GM18499 (cell line): ENCODE data around the gene CTCF.

ENCODE experiments used
- ATAC-seq: cut with Tn5 transposase; IDR thresholded peaks from one replicate; pipeline ENCODE4 v1.9.1; 2021; ENCODE audit warnings: moderate number of reproducible peaks; ENCODE audit not compliant: insufficient read depth, unreplicated experiment

CTCF gene

DNA sequence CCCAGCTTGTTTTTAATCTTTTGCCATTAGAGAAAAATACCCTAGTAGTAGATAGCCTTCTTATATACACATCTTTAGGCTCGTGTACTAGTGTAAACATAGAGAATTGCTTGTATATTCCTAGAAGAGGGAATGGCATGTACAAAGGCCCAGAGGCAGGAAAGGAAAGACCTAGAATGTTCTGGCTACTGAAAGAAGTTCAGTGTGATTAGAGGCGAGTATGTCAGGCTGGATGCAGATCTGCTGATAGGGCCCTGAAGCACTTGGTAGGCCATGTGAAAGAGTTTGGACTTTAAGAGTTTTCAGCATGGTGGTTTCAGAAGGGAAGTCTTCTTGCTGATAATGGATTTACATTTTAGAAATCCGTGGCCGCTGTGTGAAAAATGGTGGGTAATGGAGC, 17.4 kb downstream of the CTCF start:
- ATAC-seq, result no peak

- no peak for ATAC-seq
These were observed 17.9 kb downstream of the CTCF start for GRCh38 chr16:67580202-67580601.

DNA sequence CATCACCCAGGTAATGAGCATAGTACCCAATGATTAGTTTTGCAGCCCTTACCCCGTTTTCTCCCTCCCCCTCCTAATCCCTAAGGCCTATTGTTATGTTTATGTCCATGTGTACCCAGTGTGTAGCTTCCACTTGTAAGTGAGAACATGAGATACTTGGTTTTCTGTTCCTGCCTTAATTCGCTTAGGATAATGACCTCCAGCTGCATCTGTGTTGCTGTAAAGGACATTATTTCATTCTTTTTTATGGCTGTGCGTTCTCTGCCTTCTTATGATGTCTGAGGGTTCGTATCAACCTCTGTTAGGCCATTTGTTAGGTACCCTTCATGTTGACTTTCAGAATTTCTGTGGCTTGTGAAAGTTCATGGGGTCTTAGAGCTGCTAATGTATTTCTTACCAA, 31.0 kb downstream of the CTCF start:
- ATAC-seq, result no peak

GRCh38 chr16:67593701-67594100, 31.4 kb downstream of the CTCF start:
- ATAC-seq, result no peak

GRCh38 chr16:67594256-67594915, 32.1 kb downstream of the CTCF start:
- no peak for ATAC-seq

DNA sequence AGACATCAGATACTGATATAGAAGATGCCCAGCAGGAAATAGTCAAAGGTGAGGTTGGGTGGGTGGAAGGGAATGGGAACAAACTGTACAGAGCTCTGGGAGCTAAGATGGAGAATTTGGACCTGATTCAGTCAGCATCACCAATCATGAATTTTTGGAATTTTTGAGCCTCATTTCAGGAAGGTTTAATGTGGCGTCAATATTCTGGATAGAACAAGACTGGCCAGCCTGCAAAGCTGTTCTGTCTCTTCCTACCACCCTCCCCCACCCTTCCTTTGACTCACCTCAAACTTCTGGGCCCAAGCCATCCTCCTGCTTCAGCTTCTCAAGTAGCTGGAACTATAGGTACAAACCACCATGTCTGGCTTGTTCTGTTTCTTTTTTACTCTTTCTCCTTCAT, 32.6 kb downstream of the CTCF start:
- ATAC-seq, result no peak

DNA sequence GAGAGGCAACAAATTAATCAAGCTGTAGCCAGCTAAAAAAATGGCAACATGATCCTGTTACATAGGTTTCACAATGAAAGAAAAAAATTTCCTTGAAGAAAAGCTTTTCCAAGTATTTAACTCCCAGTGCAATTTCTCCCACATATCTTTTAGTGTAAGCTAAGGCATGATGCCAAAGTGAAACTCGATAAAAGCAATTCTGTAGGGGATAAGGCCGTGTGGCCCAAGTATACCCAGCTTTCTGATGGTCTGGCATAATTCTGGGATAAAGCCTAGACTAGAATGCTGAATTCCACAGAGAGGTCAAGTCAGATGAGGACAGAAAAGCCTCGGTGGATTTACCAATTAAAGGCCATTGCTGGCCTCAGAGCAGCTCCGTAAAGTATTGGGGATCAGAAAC, 36.2 kb downstream of the CTCF start:
- no peak for ATAC-seq

- no peak for ATAC-seq
These were observed 43.3 kb downstream of the CTCF start for GRCh38 chr16:67605641-67606040.

DNA sequence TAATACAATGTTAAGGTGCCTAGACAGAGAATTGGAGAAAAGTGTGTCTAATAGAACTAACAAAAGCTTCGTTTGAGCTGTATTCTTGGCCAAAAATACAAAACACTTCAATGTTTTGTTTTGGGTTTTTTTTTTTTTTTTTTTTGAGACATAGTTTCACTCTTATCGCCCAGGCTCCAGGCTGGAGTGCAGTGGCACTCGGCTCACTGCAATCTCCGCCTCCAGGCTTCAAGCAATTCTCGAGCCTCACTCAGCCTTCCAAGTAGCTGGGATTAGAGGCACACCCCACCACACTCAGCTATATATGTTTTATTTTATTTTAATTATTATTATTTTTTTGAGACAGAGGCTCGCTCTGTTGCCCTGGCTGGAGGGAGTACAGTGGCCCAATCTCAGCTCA, 44.3 kb downstream of the CTCF start:
- ATAC-seq, result no peak

DNA sequence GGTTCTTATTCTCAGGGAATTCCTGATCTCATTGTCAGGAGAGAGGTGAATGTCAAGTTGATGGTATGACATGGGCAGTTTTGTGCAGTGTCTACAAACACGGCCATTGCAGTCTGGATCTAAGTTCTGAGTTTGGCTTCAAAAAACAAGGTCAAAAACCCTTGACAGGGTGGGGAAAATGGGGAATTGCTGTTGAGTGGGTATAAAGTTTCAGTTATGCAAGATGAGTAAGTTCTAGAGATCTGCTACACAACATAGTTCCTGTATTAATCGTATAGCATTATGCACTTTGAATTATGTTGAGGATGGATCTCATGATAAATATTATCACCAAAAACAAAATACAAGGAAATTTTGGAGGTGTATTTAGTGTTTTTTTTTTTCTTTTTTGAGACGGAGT, 46.0 kb downstream of the CTCF start:
- ATAC-seq, result no peak

DNA sequence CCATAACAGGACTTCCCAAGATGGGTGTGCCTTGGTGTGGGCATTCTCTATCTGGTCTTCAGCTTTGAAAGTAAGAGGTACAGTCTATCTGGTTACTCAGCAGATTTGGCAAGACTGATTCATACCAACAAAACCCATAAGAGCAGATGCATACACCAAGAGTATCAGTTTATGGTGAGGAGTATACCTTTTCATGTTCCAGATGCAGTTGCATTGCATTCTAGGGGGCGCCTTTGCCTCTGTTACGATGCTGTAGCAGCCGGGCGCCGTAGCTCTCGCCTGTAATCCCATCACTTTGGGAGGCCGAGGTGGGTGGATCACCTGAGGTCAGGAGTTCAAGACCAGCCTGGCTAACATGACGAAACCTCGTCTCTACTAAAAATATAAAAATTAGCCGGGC, 51.5 kb downstream of the CTCF start:
- no peak for ATAC-seq

GRCh38 chr16:67628216-67628615, 65.9 kb downstream of the CTCF start:
- ATAC-seq, result no peak

GRCh38 chr16:67632415-67633172, 70.3 kb downstream of the CTCF start:
- no peak for ATAC-seq

GRCh38 chr16:67636713-67637112, 74.4 kb downstream of the CTCF start:
- ATAC-seq, result no peak

DNA sequence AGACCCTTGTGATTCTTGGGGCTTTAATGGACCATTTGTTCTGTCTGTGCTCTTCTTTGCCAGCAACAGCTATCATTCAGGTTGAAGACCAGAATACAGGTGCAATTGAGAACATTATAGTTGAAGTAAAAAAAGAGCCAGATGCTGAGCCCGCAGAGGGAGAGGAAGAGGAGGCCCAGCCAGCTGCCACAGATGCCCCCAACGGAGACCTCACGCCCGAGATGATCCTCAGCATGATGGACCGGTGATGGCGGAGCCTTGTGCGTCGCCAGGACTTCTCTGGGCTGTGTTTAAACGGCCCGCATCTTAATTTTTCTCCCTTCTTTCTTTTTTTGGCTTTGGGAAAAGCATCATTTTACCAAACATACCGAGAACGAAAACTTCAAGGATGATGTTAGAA, 75.3 kb downstream of the CTCF start:
- no peak for ATAC-seq

DNA sequence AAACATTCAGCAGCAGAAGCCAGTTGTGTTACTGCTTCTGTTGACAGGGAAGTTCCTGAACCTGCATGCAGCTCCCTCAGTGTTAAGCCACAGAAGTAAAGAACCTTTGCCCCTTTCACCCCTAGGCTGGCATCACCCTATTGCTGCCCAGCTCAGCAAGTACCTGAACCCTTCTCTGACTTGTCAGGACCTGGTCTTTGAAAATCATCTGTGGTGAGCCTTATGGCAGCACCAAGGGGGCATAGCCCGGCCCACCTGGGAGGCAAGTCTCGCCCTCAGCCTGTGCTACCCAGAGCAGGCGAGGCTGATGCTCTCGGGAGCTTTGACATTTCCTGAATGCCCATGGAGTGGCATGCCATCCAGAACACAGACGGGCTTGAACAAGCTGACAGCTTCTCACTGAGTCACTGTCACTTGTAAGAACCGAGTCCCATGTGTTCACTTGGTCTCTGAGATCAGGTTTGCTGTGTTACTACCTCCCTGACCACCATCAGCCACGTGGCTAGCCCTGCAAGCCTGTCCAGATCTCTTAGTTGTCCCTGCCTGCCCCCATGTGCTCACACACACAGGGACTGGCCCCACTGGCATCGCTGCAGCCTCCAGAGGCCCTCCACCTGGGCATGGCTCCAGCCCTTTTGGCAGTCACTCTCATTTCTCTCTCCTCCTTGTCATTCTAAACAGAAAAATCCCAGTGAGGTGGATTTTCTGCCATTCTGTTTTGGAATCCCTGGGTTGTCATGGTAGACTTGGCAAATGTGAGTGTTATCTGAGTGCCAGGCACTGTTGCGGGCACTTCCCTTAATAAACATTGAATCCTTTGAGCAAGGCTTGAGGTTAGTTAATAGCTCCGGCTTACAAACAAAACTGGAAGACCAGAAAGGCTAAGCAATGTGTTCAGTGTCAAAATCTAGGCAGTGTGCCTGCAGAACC, 79.7 kb downstream of the CTCF start:
- no peak for ATAC-seq

DNA sequence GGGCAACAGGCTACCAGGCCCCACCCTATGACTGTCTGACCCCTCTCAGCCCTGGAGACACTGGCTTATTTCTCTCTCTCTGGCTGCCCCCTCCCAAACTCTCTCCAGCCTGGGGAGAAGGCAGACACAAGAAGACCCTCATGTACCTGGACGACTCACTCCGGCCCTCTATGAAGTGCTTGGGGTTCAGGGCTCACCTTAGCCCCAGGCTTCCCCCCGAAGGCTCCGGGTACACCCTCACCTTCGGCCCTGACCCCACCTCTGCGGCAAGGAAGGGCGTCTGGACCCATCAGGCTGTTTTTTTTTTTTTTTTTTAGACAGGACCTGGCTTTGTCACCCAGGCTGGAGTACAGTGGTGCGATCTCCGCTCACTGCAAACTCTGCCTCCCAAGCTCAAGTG, 81.7 kb downstream of the CTCF start:
- no peak for ATAC-seq

GRCh38 chr16:67645397-67646121, 83.2 kb downstream of the CTCF start:
- no peak for ATAC-seq

GRCh38 chr16:67647111-67647651, 84.9 kb downstream of the CTCF start:
- no peak for ATAC-seq

GRCh38 chr16:67647681-67648080, 85.4 kb downstream of the CTCF start:
- ATAC-seq, result no peak
